ENCODE measurements around the gene SLC6A13.

Gene SLC6A13

GRCh38 chr12:234891-235415, 27.7 kb downstream of the SLC6A13 start:
- Histone ChIP-seq H3K27ac (no peak overlapping the region), H3K27me3 (ENCODE audit: insufficient read depth, low read depth, severe bottlenecking) (no peaks in the 10 kb centered on the region), H3K36me3 (no peaks in the 10 kb centered on the region), H3K9me3 (ENCODE audit: severe bottlenecking) (peaks cover 21% of the 10 kb centered on the region), H3K4me3 (ENCODE audit: low read depth, low read length) (no peak overlapping the region)
- TF ChIP-seq CTCF (IDR thresholded peaks at IDR 0.05; ENCODE audit: low read depth, low read length) = no peak
- DNase-seq = no peak

- Histone ChIP-seq H3K27me3 (ENCODE audit: insufficient read depth, low read depth, severe bottlenecking) (no peaks in the 10 kb centered on the region), H3K4me3 (ENCODE audit: low read depth, low read length) (no peak overlapping the region), H3K9me3 (ENCODE audit: severe bottlenecking) (peaks cover 21% of the 10 kb centered on the region), H3K36me3 (no peaks in the 10 kb centered on the region), H3K27ac (peak overlapping the region; percentile 26)
- no peak for TF ChIP-seq CTCF (IDR thresholded peaks at IDR 0.05; ENCODE audit: low read depth, low read length)
- DNase-seq = no peak
Measured at GRCh38 chr12:234019-234418, 28.6 kb downstream of the SLC6A13 start.

- Histone ChIP-seq H3K9me3 (ENCODE audit: severe bottlenecking) (peaks cover 21% of the 10 kb centered on the region), H3K36me3 (no peaks in the 10 kb centered on the region), H3K27me3 (ENCODE audit: insufficient read depth, low read depth, severe bottlenecking) (no peaks in the 10 kb centered on the region), H3K27ac (peak overlapping the region; percentile 26), H3K4me3 (ENCODE audit: low read depth, low read length) (no peak overlapping the region)
- DNase-seq = no peak
- TF ChIP-seq CTCF (IDR thresholded peaks at IDR 0.05; ENCODE audit: low read depth, low read length) = no peak
Measured at GRCh38 chr12:233615-233968, 29.0 kb downstream of the SLC6A13 start.

GRCh38 chr12:232731-233614, 29.7 kb downstream of the SLC6A13 start:
- no peak for TF ChIP-seq CTCF (IDR thresholded peaks at IDR 0.05; ENCODE audit: low read depth, low read length)
- Histone ChIP-seq H3K4me3 (ENCODE audit: low read depth, low read length) (no peak overlapping the region), H3K27ac (peak overlapping the region; percentile 26), H3K36me3 (no peaks in the 10 kb centered on the region), H3K9me3 (ENCODE audit: severe bottlenecking) (peaks cover 21% of the 10 kb centered on the region), H3K27me3 (ENCODE audit: insufficient read depth, low read depth, severe bottlenecking) (no peaks in the 10 kb centered on the region)
- peak; percentile 81 for DNase-seq

- H3K4me3 ChIP-seq (ENCODE audit: low read depth, low read length) = no peak overlapping the region
- no peaks in the 10 kb centered on the region for H3K36me3 ChIP-seq
- DNase-seq = no peak
- peaks cover 12% of the 10 kb centered on the region for H3K9me3 ChIP-seq (ENCODE audit: severe bottlenecking)
- H3K27ac ChIP-seq = no peak overlapping the region
- no peak for TF ChIP-seq CTCF (IDR thresholded peaks at IDR 0.05; ENCODE audit: low read depth, low read length)
- H3K27me3 ChIP-seq (ENCODE audit: insufficient read depth, low read depth, severe bottlenecking) = no peaks in the 10 kb centered on the region
Measured at GRCh38 chr12:230925-231671, 31.5 kb downstream of the SLC6A13 start.

All from WERI-Rb-1 (cell line).